ENCODE data around the gene RTL5.

RTL5 gene

GRCh38 chrX:72128881-72129280, 2.8 kb downstream of the RTL5 start:
- H3K27ac ChIP-seq, result no peak overlapping the region
- no peak for TF ChIP-seq ZFX (IDR thresholded peaks at IDR 0.05)
- peak; percentile 26 for TF ChIP-seq CTCF (conservative IDR thresholded peaks at IDR 0.05)

DNA sequence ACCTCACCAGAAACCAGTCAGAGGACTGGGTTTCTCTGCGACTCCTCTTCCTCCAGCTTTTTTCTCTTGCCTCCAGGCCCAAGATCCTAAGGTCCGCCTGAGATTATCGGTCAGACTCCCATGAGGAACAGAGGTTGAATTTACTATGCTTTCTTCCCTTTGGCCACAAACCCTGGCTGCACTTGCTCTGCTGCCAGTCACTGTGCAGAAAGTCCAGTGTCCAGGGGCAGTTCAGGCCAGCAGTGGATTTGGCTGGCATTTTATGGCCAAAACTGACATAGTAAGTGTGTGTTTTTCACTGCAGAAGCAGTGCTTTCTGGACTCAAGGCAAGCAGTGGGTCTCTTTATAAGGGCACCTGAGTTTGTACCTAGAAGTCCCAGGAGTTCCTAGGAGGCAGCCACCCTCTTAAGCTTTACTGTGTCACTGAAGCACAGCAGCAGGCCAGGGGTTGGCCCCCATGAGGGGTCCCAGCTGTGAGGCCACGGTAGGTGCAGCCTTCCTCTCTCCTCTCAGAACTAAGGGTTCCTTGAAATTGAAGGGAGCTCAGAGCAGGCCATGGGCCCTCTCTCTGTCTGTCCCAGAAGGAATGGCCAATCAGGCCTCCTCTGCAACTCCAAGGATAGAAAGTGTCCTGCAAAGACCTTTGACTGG, 3.4 kb downstream of the RTL5 start:
- TF ChIP-seq CTCF (conservative IDR thresholded peaks at IDR 0.05), result no peak

GRCh38 chrX:72127332-72127731, 4.4 kb downstream of the RTL5 start:
- no peak overlapping the region for H3K27ac ChIP-seq
- TF ChIP-seq ZFX (IDR thresholded peaks at IDR 0.05) (no peak), CTCF (conservative IDR thresholded peaks at IDR 0.05) (no peak)

More for the DNA sequence above, 3.4 kb downstream of the RTL5 start:
- no peak overlapping the region for H3K27ac ChIP-seq

- H3K27ac ChIP-seq, result no peak overlapping the region
- no peak for TF ChIP-seq ZFX (IDR thresholded peaks at IDR 0.05)
- peak; percentile 88 for TF ChIP-seq CTCF (conservative IDR thresholded peaks at IDR 0.05)
Observed at GRCh38 chrX:72126539-72127140, 5.1 kb downstream of the RTL5 start.

DNA sequence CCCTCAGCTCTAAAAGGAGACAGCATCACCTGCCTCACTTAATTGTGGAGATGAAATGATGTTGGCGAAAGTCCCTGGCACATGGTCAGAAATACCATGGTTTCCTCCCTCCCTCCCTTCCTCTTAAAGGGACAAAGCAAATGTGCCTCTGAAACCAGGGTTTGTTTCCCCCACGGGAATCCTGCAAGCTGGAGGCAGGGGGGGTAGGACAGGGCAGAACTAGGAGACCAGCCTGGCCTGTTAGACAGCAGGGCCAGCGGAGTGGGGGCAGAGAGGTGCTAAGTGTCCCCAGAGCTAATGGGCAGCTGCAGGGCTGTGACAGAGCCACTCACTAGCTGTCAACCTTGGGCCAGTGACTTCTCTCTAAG, 5.7 kb downstream of the RTL5 start:
- H3K27ac ChIP-seq, result no peak overlapping the region

DNA sequence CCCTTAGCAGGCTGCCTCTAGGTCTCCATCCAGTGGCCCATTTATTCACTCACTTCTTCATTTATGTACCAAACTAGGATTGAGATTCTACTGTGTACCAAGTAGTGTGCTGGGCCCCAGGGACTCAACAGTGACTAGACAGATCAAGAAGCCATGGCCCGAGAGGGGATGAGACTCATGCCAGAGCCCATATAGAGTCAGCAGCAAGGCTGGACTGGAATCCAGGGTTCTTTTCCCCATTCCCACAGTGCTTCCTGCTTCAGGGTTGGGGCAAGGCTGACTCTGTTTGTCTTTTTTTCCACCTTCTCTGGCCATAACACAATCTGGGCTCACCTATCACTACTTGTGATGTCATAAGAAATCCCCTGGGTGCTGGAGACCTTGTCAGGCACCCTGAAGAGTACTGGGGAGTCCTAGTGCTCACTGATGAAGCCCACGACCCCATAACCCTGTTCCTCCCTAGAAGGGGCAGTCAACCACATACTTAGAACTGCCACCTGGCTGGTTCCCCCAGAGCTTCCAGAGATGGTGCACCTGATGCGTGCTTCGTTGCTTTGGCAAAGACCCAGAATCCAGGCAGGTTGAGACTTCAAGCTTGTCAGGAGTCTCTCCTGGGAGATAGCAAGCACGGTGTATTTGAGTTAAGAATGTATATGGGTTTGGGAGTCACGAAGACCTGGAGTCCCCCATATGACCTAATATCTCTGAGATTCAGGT, 6.2 kb downstream of the RTL5 start:
- TF ChIP-seq CTCF (conservative IDR thresholded peaks at IDR 0.05), result no peak
- TF ChIP-seq ZFX (IDR thresholded peaks at IDR 0.05), result no peak
- no peak overlapping the region for H3K27ac ChIP-seq

More for the DNA sequence above, 5.7 kb downstream of the RTL5 start:
- TF ChIP-seq ZFX (IDR thresholded peaks at IDR 0.05), result no peak
- no peak for TF ChIP-seq CTCF (conservative IDR thresholded peaks at IDR 0.05)

GRCh38 chrX:72124540-72125201, 7.0 kb downstream of the RTL5 start:
- TF ChIP-seq CTCF (conservative IDR thresholded peaks at IDR 0.05) (no peak), ZFX (IDR thresholded peaks at IDR 0.05) (no peak)
- H3K27ac ChIP-seq, result no peak overlapping the region

Data from C4-2B (cell line).